Upper lobe of left lung (tissue), 6 donors: Measurements from ENCODE around the gene NPSR1. TPM values are rescaled to one million over a fixed set of nuclear protein-coding genes. Genes with fewer than 3 reads are reported as not detected.

Experiments
- ATAC-seq, 2 donors: fragments of 200-7000 bp; cut with Tn5 transposase; one replicate each; pipeline ENCODE4 v1.9.1; 2022; ENCODE audit warnings: mild to moderate bottlenecking in 2 of 2, moderate library complexity in 2 of 2; ENCODE audit not compliant: low FRiP score in 2 of 2
- DNase-seq, 2 donors: peaks; one replicate each; pipeline ENCODE4 v3.0.0-alpha.2; 2019 to 2020
- H3K27ac ChIP-seq, 4 donors: fragments of 200-600 bp; sonication (generic); one replicate each; pipeline ENCODE4 v1.5.1; 2016 to 2019
- H3K27me3 ChIP-seq, 4 donors: fragments of 200-600 bp; sonication (generic); one replicate each; pipeline ENCODE4 v1.5.1; 2017 to 2019
- H3K36me3 ChIP-seq, 4 donors: fragments of 200-600 bp; sonication (generic); one replicate each; pipeline ENCODE4 v1.5.1; 2016 to 2019
- H3K4me1 ChIP-seq, 4 donors: fragments of 200-600 bp; sonication (generic); one replicate each; pipeline ENCODE4 v1.5.1; 2018 to 2019
- H3K4me3 ChIP-seq, 4 donors: fragments of 200-600 bp; sonication (generic); one replicate each; pipeline ENCODE4 v1.5.1; 2017 to 2019; ENCODE audit warnings: mild to moderate bottlenecking in 2 of 4, moderate library complexity in 1 of 4
- H3K9me3 ChIP-seq, 4 donors: fragments of 200-600 bp; sonication (generic); one replicate each; pipeline ENCODE4 v1.5.1; 2018 to 2019
- EP300 ChIP-seq, 4 donors: sonication (generic); formaldehyde crosslinking; IDR thresholded peaks; one replicate each; pipeline ENCODE4 v1.5.1; 2017; ENCODE audit warnings: antibody characterized with exemption in 4 of 4, control low read depth in 2 of 4
- POLR2A ChIP-seq, 4 donors: fragments of 450-650 bp; IDR thresholded peaks; one replicate each; pipeline ENCODE4 v1.5.1; 2016 to 2017; ENCODE audit warnings: antibody characterized with exemption in 4 of 4, mild to moderate bottlenecking in 2 of 4
- POLR2AphosphoS5 ChIP-seq, 2 donors: sonication (generic); formaldehyde crosslinking; IDR thresholded peaks; one replicate each; pipeline ENCODE4 v1.5.1; 2017; ENCODE audit warnings: antibody characterized with exemption in 2 of 2
- WGBS, 2 donors: methylation state at CpG; one replicate each; pipeline ENCODE4 v1.1.5; 2017 to 2018; 5-methylcytosine and 5-hydroxymethylcytosine counted together
- total RNA-seq, 6 donors: library from RNA; depleted of rRNA in 4 of 6; stranded (reverse); fragments of >200 nt in 4 of 6; gene quantifications; one replicate each; pipeline versions ENCODE4 v1.1.0 to v1.2.1, GENCODE V29; 2016 to 2021
- TF ChIP-seq, protein P1 (sequence below), 6 experiments: fragments of 450-650 bp in 4 of 6; fragments of 200-600 bp in 2 of 6; sonication (generic) in 2 of 6; IDR thresholded peaks; one replicate each; pipeline ENCODE4 v1.5.1; 2016 to 2019; ENCODE audit warnings: antibody characterized with exemption in 6 of 6
- donor health status: DM: no; HTN: no; CAD: no; lungs with moderate emphysema.
- donor health status: DM: no; HTN: yes; CAD: no; lungs with severe emphysema.

The NPSR1 gene
- total RNA-seq, 6 donors from 2014 or later, result not detected

DNA sequence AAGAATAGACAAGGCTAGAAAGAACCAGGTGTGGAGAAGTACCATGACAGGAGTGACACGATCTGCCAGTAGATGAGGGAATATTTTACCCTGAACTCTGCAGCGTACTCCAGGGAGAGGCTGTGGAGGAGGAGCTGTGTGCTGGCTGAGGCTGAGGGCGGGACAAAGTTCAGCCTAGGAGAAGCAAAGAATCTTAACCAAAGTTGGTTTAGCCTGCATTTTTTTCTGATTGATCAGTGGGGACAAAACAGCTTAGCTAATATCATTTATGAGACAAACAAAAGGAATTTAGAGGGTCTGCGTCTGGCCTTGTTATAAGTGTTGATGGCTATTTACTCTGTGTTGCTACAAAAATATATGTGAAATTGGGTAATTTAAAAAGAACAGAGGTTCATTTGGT is 5.2 kb upstream of the NPSR1 start:
- Histone ChIP-seq H3K4me1 (no peaks in the 10 kb centered on the region), H3K36me3 (no peaks in the 10 kb centered on the region), H3K27me3 (no peaks in the 10 kb centered on the region), H3K27ac (no peak overlapping the region), H3K9me3 (no peaks in the 10 kb centered on the region), H3K4me3 (no peak overlapping the region)
- ATAC-seq, result no peak
- WGBS, 2 donors, result 81 to 83% methylated on average over 4 of the region's 4 CpGs
- no peak for TF ChIP-seq POLR2A (IDR thresholded peaks at IDR 0.05)
- TF ChIP-seq POLR2AphosphoS5 (IDR thresholded peaks at IDR 0.05), result no peak
- TF ChIP-seq EP300 (IDR thresholded peaks at IDR 0.05), result no peak
- TF ChIP-seq, protein P1, sequence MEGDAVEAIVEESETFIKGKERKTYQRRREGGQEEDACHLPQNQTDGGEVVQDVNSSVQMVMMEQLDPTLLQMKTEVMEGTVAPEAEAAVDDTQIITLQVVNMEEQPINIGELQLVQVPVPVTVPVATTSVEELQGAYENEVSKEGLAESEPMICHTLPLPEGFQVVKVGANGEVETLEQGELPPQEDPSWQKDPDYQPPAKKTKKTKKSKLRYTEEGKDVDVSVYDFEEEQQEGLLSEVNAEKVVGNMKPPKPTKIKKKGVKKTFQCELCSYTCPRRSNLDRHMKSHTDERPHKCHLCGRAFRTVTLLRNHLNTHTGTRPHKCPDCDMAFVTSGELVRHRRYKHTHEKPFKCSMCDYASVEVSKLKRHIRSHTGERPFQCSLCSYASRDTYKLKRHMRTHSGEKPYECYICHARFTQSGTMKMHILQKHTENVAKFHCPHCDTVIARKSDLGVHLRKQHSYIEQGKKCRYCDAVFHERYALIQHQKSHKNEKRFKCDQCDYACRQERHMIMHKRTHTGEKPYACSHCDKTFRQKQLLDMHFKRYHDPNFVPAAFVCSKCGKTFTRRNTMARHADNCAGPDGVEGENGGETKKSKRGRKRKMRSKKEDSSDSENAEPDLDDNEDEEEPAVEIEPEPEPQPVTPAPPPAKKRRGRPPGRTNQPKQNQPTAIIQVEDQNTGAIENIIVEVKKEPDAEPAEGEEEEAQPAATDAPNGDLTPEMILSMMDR (IDR thresholded peaks at IDR 0.05), result no peak
- DNase-seq, result no peak

DNA sequence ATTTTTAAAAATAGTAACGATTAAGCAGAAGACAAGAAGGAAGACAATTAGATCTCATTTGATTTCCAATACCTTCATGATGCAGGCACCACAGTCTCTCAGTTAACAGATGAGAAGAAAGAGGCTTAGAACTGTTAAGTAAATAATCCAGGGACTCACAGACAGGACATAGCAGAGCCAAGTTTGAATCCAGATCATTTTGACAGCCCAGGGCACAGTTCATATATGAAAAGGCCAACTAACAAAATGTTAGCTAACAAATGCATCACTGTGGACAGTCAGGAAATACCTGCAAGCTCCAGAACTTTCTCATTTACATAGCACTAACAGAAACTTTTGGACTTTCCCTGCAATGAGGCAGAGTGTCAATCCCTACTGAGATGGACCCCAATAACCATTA is 4.2 kb upstream of the NPSR1 start:
- no peaks in the 10 kb centered on the region for H3K9me3 ChIP-seq
- no peak overlapping the region for H3K4me3 ChIP-seq
- no peaks in the 10 kb centered on the region for H3K36me3 ChIP-seq
- no peaks in the 10 kb centered on the region for H3K27me3 ChIP-seq
- TF ChIP-seq, protein P1 (IDR thresholded peaks at IDR 0.05), result no peak
- TF ChIP-seq EP300 (IDR thresholded peaks at IDR 0.05) (no peak), POLR2AphosphoS5 (IDR thresholded peaks at IDR 0.05) (no peak), POLR2A (IDR thresholded peaks at IDR 0.05) (no peak)
- no peak for DNase-seq
- H3K27ac ChIP-seq, result no peak overlapping the region
- 82% methylated on average over 1 of the region's 1 CpG for WGBS, 2 donors
- ATAC-seq, result no peak
- no peaks in the 10 kb centered on the region for H3K4me1 ChIP-seq

DNA sequence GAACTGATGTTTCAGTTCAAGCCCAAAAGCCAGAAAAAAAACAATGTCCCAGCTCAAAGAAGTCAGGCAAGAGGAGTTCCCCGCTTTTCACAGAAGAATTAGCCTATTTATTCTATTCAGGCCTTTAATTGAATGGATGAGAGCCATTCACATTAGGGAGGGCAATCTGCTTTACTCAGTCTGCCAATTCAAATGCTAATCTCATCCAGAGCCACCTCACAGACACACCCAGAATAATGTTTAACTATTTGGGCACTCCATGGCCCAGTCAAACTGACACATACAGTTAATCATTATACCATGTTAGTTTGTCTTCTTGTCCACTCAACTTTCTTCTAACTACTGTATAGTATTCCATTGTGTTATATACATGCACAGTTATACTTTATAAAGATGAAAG is 2.6 kb upstream of the NPSR1 start:
- Histone ChIP-seq H3K4me1 (no peaks in the 10 kb centered on the region), H3K36me3 (no peaks in the 10 kb centered on the region), H3K27ac (no peak overlapping the region), H3K27me3 (no peaks in the 10 kb centered on the region), H3K9me3 (no peaks in the 10 kb centered on the region), H3K4me3 (no peak overlapping the region)
- 93 to 100% methylated on average over 1 of the region's 1 CpG for WGBS, 2 donors
- no peak for DNase-seq
- no peak for ATAC-seq
- TF ChIP-seq EP300 (IDR thresholded peaks at IDR 0.05) (no peak), POLR2AphosphoS5 (IDR thresholded peaks at IDR 0.05) (no peak), POLR2A (IDR thresholded peaks at IDR 0.05) (no peak)
- TF ChIP-seq, protein P1 (IDR thresholded peaks at IDR 0.05), result no peak

DNA sequence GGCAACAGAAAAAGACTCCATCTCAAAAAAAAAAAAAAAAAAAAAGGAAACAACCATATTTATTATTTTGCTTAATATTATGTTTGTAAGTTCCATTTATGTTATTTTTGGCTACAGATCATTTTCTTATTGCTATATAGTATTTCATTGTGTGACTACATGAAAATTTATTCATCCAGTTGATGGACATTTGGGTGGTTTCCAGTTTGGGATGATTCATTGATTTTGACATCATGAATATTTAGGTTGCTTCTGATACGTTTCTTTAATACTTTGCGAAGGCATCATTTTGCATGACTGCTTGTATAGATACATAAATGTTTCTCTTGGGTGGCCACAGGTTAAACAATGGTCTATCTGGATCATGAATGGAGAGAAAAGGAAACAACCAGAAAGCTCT is 2.0 kb upstream of the NPSR1 start:
- Histone ChIP-seq H3K27me3 (no peaks in the 10 kb centered on the region), H3K9me3 (no peaks in the 10 kb centered on the region), H3K4me1 (no peaks in the 10 kb centered on the region), H3K27ac (no peak overlapping the region), H3K4me3 (no peak overlapping the region), H3K36me3 (no peaks in the 10 kb centered on the region)
- no peak for ATAC-seq
- TF ChIP-seq POLR2AphosphoS5 (IDR thresholded peaks at IDR 0.05) (no peak), POLR2A (IDR thresholded peaks at IDR 0.05) (no peak), EP300 (IDR thresholded peaks at IDR 0.05) (no peak)
- TF ChIP-seq, protein P1 (IDR thresholded peaks at IDR 0.05), result no peak
- WGBS, 2 donors, result 83 to 91% methylated on average over 2 of the region's 2 CpGs
- no peak for DNase-seq

DNA sequence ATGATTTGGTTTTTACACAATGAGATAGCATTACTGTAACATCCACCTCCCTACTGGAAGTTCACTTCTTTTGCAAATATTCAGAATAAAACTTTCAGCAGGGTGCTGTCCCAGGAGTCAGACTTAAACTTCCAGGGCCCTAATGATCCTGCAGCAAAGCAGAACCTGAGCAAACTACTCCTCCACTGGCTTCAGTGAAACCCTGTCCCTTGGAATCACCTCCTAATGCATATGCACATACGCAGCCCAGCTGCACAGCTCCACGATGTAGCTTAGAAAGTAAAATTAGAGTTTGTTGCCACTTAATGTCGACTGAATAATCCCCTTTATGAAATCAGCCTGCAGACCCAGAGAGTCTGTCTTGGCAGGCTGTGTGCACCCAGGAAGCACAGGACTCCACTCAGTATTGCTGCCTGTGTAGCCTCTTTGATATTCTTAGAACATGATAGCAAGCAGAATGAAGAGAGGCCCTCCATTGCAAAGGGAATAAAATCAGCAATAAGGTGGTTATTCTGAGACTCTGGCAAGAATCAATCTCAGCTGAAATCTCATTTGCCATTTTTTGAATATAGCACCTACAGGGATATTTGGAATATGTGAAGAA is 1.6 kb downstream of the NPSR1 start:
- WGBS, 2 donors, result 29 to 36% methylated on average over 3 of the region's 3 CpGs
- Histone ChIP-seq H3K9me3 (no peaks in the 10 kb centered on the region), H3K27ac (no peak overlapping the region), H3K27me3 (no peaks in the 10 kb centered on the region), H3K4me3 (no peak overlapping the region), H3K4me1 (no peaks in the 10 kb centered on the region), H3K36me3 (no peaks in the 10 kb centered on the region)
- no peak for TF ChIP-seq POLR2A (IDR thresholded peaks at IDR 0.05)
- TF ChIP-seq, protein P1 (IDR thresholded peaks at IDR 0.05), result no peak
- no peak for TF ChIP-seq POLR2AphosphoS5 (IDR thresholded peaks at IDR 0.05)
- no peak for DNase-seq
- no peak for ATAC-seq
